Fibroblast of the conjunctiva (primary cell): ENCODE data around the gene KDM1A.

Experiments
- DNase-seq: peaks from one replicate; pipeline ENCODE4 v3.0.0-alpha.2; 2010; ENCODE audit warnings: low read depth

KDM1A gene

GRCh38 chr1:23013657-23014056, 5.6 kb upstream of the KDM1A start:
- no peak for DNase-seq

- DNase-seq = no peak
Observed at GRCh38 chr1:23018661-23019093, 591 bp upstream of the KDM1A start.

- peak; percentile 5 for DNase-seq
Observed at GRCh38 chr1:23019863-23020625, 776 bp downstream of the KDM1A start.

- no peak for DNase-seq
Observed at GRCh38 chr1:23020706-23021405, 1.6 kb downstream of the KDM1A start.

- no peak for DNase-seq
Observed at GRCh38 chr1:23021834-23022233, 2.6 kb downstream of the KDM1A start.

GRCh38 chr1:23023174-23023845, 4.0 kb downstream of the KDM1A start:
- no peak for DNase-seq

- no peak for DNase-seq
Observed at GRCh38 chr1:23026568-23026967, 7.3 kb downstream of the KDM1A start.

- no peak for DNase-seq
Observed at GRCh38 chr1:23027352-23027907, 8.2 kb downstream of the KDM1A start.

GRCh38 chr1:23029337-23029736, 10.1 kb downstream of the KDM1A start:
- DNase-seq = no peak

- no peak for DNase-seq
Observed at GRCh38 chr1:23035823-23036452, 16.7 kb downstream of the KDM1A start.

- no peak for DNase-seq
Observed at GRCh38 chr1:23037081-23037740, 17.9 kb downstream of the KDM1A start.

GRCh38 chr1:23039308-23039826, 20.1 kb downstream of the KDM1A start:
- no peak for DNase-seq

GRCh38 chr1:23040509-23040908, 21.2 kb downstream of the KDM1A start:
- no peak for DNase-seq

- DNase-seq = no peak
Observed at GRCh38 chr1:23044035-23044434, 24.8 kb downstream of the KDM1A start.

GRCh38 chr1:23050201-23050600, 30.9 kb downstream of the KDM1A start:
- DNase-seq = no peak

- DNase-seq = no peak
Observed at GRCh38 chr1:23051290-23051909, 32.1 kb downstream of the KDM1A start.

- no peak for DNase-seq
Observed at GRCh38 chr1:23057301-23057700, 38.0 kb downstream of the KDM1A start.

GRCh38 chr1:23062271-23062670, 43.0 kb downstream of the KDM1A start:
- DNase-seq = no peak

- DNase-seq = no peak
Observed at GRCh38 chr1:23065385-23065784, 46.1 kb downstream of the KDM1A start.

- no peak for DNase-seq
Observed at GRCh38 chr1:23066075-23066474, 46.8 kb downstream of the KDM1A start.

- no peak for DNase-seq
Observed at GRCh38 chr1:23069149-23069548, 49.9 kb downstream of the KDM1A start.
